Left ventricle myocardium inferior (tissue), 1 donor: ENCODE measurements around the gene ZNF441. TPM values are rescaled to one million over a fixed set of nuclear protein-coding genes. Genes with fewer than 3 reads are reported as not detected.
A peak's percentile ranks its signal among the peaks of the same experiment; 100 is the strongest.

Experiments
- DNase-seq: peaks from one replicate; pipeline ENCODE4 v3.0.0-alpha.2; 2020
- H3K27ac ChIP-seq: fragments of 200-600 bp; replicated peaks from 2 replicates; pipeline ENCODE4 v1.8.0; 2021
- H3K27me3 ChIP-seq: fragments of 200-600 bp; 2 replicates; pipeline ENCODE4 v1.8.0; 2021; ENCODE audit warnings: low read depth
- H3K36me3 ChIP-seq: fragments of 200-600 bp; 2 replicates; pipeline ENCODE4 v1.8.0; 2021
- H3K4me1 ChIP-seq: fragments of 200-600 bp; 2 replicates; pipeline ENCODE4 v1.8.0; 2021
- H3K4me3 ChIP-seq: fragments of 200-600 bp; 2 replicates; pipeline ENCODE4 v1.8.0; 2021; ENCODE audit warnings: mild to moderate bottlenecking, moderate library complexity
- H3K9me3 ChIP-seq: fragments of 200-600 bp; replicated peaks from 2 replicates; pipeline ENCODE4 v1.8.0; 2021
- CTCF ChIP-seq: fragments of 200-600 bp; IDR thresholded peaks from 2 replicates; pipeline ENCODE4 v1.8.0; 2021; ENCODE audit warnings: antibody characterized with exemption, mild to moderate bottlenecking, borderline replicate concordance
- intact Hi-C: fragments of 100-400 bp; cut with micrococcal nuclease; formaldehyde crosslinking; loops from one replicate; pipeline ENCODE4 v1.11.0; 2022
- long read RNA-seq: library from polyadenylated mRNA; unstranded; transcript quantifications from one replicate; pipeline ENCODE4 v2.0.0, GENCODE V29; 2021
- total RNA-seq: library from RNA; stranded (reverse); fragmentation: NEBNext Ultra II Directional; extraction: Animal tissue kit (Norgen Biotek cat#: 25700); gene quantifications from one replicate; pipeline ENCODE4 v1.2.1, GENCODE V29; 2021
- donor health status: DM: no; HTN: yes; CAD: no; lungs with severe emphysema.

Gene ZNF441
- total RNA-seq: 4.3 TPM
- long read RNA-seq, full-length matches to known transcripts: 3 of 4 reads
- long read RNA-seq, partial matches to known transcripts: 0 of 4 reads
- long read RNA-seq, other reads (novel, unspliced or antisense): 1 of 4 reads

GRCh38 chr19:11766597-11767591 lies at the start of gene ZNF441:
ZNF441 (plus strand) TSS chr19:11767000; CDS start chr19:11767194, 194 bp downstream.
- intact Hi-C loops: no loop called here
- H3K4me3 ChIP-seq: peak within 1 kb of the TSS; percentile 95

GRCh38 chr19:11721681-11722080 lies 45.1 kb upstream of the ZNF441 start:
- H3K4me1 ChIP-seq: no peaks in the 10 kb centered on the region
- H3K4me3 ChIP-seq: no peak overlapping the region
- peaks cover 40% of the 10 kb centered on the region for H3K9me3 ChIP-seq
- H3K36me3 ChIP-seq: peaks cover 68% of the 10 kb centered on the region
- intact Hi-C loops: no loop called here
- no peak overlapping the region for H3K27ac ChIP-seq
- H3K27me3 ChIP-seq: no peaks in the 10 kb centered on the region
- no peak for TF ChIP-seq CTCF
- no peak for DNase-seq

More at GRCh38 chr19:11766597-11767591, at the start of gene ZNF441:
- peak within 1 kb of the TSS; percentile 92 for H3K27ac ChIP-seq
- peaks cover 25% of the 10 kb centered on the region for H3K9me3 ChIP-seq
- no peaks in the 10 kb centered on the region for H3K36me3 ChIP-seq
- no peaks in the 10 kb centered on the region for H3K27me3 ChIP-seq
- no peak for TF ChIP-seq CTCF
- peak; percentile 99 for DNase-seq
- H3K4me1 ChIP-seq: peaks cover 24% of the 10 kb centered on the region

GRCh38 chr19:11722414-11722813 lies 44.4 kb upstream of the ZNF441 start:
- no peak for DNase-seq
- H3K27me3 ChIP-seq: no peaks in the 10 kb centered on the region
- no peak overlapping the region for H3K4me3 ChIP-seq
- intact Hi-C loops: no loop called here
- no peak overlapping the region for H3K27ac ChIP-seq
- H3K36me3 ChIP-seq: peaks cover 72% of the 10 kb centered on the region
- no peak for TF ChIP-seq CTCF
- H3K9me3 ChIP-seq: peaks cover 40% of the 10 kb centered on the region
- H3K4me1 ChIP-seq: no peaks in the 10 kb centered on the region

- Histone ChIP-seq H3K4me3 (no peak overlapping the region), H3K27me3 (no peaks in the 10 kb centered on the region), H3K4me1 (no peaks in the 10 kb centered on the region), H3K36me3 (peaks cover 35% of the 10 kb centered on the region), H3K27ac (no peak overlapping the region), H3K9me3 (no peaks in the 10 kb centered on the region)
- TF ChIP-seq CTCF: no peak
- DNase-seq: no peak
- intact Hi-C loops: no loop called here
Measured at GRCh38 chr19:11729586-11729985, 37.2 kb upstream of the ZNF441 start.

GRCh38 chr19:11735375-11735774 lies 31.4 kb upstream of the ZNF441 start:
- no peak for TF ChIP-seq CTCF
- no peaks in the 10 kb centered on the region for H3K27me3 ChIP-seq
- no peak overlapping the region for H3K27ac ChIP-seq
- no peak for DNase-seq
- no peak overlapping the region for H3K4me3 ChIP-seq
- H3K9me3 ChIP-seq: no peaks in the 10 kb centered on the region
- intact Hi-C loops: no loop called here
- H3K4me1 ChIP-seq: peaks cover 34% of the 10 kb centered on the region
- H3K36me3 ChIP-seq: peaks cover 8% of the 10 kb centered on the region
